Limb (tissue), 2 donors: ENCODE data around the gene FUBP3.

Source experiments
- DNase-seq, 2 donors: peaks; one replicate each; pipeline ENCODE4 v3.0.0-alpha.2; 2016; ENCODE audit errors: extremely low spot score in 2 of 2

FUBP3 gene, protein sequence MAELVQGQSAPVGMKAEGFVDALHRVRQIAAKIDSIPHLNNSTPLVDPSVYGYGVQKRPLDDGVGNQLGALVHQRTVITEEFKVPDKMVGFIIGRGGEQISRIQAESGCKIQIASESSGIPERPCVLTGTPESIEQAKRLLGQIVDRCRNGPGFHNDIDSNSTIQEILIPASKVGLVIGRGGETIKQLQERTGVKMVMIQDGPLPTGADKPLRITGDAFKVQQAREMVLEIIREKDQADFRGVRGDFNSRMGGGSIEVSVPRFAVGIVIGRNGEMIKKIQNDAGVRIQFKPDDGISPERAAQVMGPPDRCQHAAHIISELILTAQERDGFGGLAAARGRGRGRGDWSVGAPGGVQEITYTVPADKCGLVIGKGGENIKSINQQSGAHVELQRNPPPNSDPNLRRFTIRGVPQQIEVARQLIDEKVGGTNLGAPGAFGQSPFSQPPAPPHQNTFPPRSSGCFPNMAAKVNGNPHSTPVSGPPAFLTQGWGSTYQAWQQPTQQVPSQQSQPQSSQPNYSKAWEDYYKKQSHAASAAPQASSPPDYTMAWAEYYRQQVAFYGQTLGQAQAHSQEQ

DNA sequence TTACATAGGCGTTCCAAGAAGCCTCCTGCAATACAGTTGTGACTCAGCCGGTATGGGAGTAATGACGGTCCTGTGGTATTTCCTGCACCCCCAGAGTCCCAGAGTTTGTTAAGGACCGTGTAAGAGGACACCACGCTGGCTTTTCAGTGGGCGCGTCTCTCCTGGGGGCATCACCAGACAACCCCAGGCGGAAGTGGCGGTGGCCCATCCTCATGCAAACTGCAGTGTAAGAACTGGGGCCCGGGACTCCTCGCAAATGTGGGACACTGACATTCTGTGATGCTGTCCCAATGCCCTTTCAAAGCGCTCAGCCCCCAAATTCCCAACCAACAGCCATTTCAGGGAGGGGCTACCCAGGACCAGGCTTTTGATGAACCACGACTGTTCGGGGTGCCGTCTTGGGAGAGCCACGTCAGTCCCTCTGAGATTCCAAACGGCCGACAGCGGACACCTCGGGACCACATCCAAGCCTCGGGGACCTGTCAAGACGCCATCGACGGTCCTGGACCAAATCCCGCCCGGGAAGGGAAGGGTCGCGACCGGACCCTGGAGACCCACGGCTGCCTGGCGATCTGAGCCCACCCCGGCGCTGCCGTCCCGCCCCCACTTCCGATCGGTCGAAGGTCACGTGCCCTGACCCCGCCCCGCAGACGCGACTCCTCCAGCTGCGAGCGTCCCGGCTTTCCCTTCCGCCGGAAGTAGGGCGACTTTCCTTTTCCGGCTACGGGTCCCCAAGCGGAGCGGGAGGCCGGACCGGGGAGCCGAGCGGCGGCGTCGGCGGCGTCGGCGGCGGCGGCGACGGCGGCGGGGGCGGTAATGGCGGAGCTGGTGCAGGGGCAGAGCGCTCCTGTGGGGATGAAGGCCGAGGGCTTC, at the start of gene FUBP3:
TSS of gene FUBP3 (plus strand) at position 713 of the 873 bp plus-strand sequence. CDS start at position 817, 104 bp downstream.
- DNase-seq: peak; percentile 91 to 94

DNA sequence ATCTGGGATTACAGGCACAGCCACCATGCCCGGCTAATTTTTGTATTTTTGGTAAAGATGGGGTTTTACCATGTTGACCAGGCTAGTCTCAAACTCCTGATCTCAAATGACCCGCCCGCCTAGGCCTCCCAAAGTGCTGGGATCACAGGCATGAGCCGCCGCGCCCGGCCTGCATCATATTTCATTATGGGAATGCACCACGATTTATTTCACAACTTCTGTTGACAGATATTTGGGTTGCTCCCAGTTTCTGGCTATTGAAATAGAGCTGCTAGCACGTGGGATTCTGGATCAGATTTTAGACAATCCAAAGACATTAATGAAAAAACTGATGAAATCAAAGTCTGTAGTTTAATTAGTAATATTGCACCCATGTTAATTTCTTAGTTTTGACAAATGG, 48.4 kb upstream of the FUBP3 start:
- no peak for DNase-seq

DNA sequence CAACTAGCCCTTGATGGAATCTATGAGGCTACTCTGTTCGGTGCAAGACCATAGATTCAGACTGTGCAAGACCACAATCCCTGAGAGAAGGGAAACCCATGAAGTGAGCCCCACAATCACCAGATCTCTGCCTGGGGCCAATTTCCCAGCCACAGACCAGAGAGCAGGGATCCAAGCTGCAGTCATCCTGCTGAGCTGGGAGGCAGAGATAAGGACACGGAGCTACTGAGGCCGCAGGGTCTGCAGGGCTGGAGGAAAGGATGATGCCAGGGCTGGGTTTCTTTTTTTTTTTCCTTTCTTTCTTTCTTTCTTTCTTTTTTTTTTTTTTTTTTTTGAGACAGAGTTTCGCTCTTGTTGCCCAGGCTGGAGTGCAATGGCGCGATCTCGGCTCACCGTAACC, 47.7 kb upstream of the FUBP3 start:
- no peak for DNase-seq

DNA sequence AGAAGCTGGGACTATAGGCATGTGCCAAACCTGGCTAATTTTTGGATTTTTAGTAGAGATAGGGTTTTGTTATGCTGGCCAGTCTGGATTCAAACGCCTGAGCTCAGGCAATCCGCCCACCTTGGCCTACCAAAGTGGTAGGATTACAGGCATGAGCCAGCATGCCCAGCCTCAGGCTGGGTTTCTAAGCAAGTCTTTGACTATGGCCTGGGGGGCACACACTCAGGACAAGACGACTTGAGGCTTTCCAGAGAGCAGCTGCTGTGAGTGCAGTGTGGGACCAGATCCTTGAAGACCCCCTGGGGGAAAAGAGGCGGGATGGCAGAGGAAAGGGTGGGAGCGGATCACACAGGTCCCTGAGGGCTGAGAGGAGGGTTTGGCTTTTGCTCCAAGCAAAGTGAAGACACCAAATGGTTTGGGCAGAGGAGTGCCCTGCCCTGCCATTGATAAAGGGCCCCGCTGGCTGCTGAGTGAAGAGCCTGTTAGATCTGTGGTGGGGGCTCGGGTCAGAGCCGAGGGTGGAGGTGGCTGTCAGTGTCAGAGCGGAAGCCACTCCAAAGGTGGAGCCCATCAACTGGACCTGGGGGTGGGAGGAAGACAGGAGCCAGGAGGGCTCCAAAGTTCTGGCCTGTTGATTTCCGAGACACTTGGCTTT, 46.8 kb upstream of the FUBP3 start:
- no peak for DNase-seq

DNA sequence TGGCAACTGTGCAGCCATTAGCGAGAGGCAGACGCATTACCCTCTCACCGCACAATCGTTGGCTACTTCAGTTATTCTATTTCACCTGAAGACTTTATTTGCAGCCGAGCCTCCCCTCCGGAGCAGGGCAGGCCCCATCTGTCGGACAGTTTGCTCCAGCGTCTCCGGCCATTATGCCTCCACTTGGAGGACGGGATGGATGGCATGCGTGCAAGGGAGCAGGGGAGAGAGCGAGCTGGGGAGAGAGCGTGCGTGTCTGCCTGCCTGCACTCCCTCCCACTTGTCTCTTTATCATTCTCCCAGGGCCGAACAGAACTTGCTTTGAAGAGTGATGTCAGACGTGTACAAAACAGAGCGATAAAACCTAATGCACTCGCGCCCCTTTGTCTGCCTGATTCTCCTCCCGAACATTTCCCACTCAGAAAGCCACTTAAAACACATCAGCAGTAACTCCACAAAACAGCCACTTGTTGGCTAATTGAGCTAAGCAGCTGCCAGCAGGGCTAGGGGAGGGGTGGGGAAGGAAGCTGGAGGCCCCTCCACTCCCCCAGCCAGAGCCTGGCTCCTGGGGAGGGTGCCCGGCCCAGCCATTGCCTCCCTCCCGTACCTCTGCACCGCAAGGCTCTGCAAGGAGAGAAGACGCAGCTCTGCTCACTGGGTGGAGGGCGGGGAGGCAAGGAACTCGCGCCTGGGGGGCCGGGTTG, 43.4 kb upstream of the FUBP3 start:
- DNase-seq: peak in 1 of 2 donors; percentile 60

DNA sequence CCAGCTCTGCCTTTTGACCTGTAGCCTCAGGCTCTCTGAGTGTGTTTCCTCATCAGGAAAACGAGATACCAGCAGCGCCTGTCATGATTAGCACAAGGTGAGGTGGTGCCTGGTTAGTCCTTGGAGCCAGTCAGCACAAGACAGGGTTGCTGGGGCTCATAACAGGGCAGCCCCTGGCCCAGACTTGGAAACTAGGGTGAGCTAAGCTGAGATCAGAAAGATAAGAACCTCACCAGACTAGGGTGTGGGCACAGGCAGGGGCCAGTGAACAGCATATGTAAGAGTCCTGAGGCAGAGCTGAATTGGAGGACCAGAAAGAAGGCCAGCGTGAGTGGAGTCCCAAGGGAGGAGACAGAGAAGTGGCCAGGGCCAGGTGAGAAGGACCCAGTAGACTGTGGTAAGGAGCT, 42.7 kb upstream of the FUBP3 start:
- no peak for DNase-seq

DNA sequence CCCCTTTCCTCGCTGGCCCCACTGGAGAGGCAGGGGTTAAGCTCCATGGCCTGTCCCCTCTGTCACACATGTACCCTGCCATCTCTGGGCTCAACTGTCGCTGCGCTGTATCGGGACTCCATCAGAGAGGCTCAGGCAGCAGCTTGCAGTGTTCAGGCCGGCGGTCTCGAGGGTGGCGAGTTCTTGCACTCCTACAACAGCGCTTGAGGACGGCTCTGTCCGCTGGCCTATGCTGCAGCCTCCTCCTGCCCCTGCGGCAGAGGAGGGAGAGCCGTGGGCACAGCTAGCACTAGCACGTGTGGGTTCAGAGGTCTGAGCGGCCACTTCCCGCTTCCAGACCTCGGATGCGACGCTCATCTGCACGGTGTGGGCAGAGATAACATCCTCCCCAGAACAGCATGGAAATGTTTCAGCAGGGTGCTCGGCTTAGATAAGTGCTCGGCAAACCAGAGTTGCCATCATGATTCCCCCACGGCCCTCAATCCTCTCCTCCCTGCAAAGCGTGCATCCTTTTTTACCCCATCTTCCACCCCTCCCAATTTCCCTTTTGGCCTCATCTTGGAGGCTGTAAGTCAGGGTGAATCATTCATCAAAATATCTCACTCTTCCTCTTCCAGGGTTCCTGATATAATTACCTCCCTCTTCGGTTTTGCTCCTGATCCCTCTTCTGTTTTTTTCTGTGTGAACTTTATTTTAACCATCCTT, 41.9 kb upstream of the FUBP3 start:
- DNase-seq: no peak

DNA sequence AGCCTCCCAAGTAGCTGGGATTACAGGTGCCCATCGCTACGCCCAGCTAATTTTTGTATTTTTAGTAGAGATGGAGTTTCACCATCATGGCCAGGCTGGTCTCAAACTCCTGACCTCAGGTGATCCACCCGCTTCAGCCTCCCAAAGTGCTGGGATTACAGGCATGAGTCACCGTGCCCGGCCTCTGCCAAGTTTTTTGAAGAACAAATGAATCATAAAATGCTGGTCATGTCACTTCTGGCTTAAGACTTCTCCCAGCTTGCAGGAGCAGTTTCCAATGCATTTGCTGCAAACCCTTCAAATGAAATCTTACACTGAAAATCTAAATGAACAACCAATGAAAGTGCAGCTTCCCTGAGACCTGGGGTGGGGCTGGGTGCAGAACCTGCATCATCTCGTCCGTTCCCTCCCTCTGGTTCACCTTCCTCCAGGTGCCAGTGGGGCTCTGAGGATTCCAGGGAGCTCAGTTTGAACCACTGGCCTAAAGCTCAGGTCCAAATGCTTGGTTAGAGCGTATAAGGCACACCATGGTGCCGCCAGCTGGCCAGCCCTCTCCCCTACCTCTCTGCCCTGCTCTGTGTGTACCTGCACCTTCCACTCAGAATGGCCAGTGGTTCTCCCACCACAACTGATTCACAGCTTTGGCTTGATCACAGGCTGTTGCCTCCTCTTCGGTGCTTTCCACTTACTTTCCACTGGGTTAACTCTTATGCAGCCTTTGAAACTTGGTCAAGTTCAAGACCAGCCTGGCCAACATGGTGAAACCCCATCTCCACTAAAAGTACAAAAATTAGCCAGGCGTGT, 39.8 kb upstream of the FUBP3 start:
- no peak for DNase-seq

DNA sequence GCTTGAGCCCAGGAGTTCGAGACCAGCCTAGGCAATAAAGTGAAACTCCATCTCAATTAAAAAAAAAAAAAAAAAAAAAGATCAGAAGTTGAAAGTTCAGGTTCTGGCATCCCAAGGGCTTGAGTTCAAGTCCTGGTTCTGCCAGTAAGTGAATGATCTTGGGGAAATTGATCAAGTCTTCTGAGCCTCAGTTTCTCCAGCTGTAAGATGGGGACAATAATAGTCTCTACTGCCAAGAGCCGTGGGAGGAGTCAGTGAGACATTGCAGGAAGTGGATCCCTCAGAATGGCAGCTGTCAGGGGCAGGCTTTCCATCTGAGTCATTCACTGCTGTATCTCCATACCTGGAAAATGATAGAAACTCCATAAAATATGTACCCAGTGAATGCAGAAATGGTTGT, 37.8 kb upstream of the FUBP3 start:
- no peak for DNase-seq

DNA sequence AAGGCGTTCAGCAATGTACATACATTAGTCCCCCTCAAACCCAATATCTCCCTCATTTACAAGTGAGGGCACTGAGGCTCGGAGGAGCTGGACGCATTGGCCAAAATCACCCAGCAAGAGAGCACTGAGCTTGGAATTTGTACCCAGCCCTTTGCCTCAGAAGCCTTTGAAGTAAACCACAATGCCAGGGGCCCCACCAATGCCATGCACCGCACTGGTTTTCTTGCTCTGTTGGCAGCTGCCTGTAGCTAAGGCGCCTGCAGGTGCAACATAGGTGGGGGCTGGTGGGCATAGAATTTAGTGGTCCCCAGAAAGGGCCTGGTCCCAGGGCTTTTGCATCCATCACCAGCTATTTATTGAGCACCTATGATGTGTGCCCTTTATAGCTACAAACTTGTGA, 37.3 kb upstream of the FUBP3 start:
- DNase-seq: no peak

DNA sequence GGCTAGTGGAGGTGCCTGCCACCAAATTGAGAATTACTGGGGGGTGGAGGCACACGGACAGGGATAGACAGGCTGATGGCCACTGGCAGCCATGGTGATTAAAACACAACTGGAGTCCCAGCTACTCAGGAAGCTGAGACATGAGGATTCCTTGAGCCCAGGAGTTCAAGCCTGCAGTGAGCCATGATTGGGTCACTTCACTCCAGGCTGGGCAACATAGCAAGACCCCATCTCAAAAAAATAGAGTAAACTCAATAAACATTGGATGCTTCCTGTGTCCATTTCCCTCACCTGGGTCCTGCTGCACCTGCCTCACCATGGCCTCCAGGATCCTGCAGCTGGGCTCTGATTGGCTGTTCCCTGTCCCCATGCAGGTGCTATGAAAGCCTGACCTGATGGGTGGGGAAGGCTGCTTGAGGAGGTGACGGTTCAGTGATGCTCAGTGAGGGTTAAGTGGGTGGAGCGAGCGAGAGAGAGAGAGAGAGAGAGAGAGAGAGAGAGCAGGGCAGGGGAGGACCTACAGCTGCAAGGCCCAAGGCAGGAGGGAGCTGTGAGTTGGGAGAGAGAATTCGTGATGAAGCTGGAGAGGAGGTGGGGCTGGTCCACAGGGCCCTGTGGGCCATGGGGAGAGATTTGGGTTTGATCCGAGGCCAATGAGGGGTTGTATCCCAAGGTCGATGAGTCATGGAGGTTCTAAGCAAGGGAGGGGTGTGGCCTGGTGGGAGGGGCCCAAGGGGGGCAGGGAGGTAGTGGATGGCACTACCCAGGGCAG, 36.7 kb upstream of the FUBP3 start:
- DNase-seq: no peak

DNA sequence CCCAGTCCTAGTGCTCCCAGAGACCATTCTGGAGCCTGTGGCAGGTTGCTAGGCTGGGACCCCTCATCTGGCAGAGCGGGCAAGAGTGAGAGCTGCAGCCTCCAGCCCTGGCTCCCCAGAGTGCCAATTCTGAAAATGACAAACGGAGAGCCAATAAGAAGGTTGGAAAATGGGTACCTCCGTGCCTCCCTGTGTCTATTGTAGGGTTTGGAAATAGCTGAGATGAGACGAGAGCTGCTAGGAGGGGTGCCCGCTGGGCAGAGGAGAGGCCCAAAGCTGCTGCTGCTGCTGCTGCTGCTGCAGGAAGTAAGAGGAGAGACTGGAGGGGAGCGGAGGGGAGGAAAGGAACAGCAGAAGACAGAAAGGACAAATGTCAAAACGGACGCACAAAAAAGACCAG, 36.0 kb upstream of the FUBP3 start:
- no peak for DNase-seq

DNA sequence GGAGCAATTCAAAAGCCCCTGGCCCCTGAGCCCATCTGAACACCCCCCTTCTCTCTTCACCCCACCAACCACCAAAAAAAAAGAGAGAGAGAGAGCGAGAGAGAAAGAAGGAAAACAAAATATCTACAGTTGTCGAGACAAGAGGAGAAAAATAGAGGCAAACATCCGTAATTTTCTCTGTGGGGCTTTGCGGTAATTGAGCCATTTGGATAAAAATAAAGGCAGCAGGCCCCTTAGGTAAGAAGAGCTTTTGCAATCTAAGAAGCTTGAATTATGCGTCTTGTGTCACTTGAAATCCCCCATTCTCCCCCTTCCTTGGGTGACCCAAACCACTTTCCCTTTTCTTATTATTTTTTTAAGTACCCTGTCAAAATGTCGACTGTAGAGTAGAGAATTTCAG, 35.5 kb upstream of the FUBP3 start:
- DNase-seq: no peak

DNA sequence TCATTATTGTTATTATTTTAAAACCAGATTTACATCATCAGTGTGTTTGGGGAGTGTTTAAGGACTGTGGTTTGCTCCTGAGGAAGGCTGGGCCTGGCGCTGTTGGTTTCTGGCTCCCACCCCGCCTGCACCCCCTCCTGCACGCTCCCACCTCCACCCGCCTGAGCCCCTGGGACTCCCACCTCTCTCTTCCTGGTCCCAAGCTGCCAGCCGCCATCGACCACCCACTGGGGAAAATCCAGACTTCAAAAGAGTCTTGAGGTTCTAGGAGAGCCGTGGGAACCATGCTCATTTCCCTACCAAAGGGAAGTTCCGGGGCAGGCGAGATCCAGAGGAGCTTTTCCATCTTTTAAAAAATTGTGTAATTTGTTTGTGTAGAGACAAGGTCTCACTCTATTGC, 35.0 kb upstream of the FUBP3 start:
- no peak for DNase-seq

DNA sequence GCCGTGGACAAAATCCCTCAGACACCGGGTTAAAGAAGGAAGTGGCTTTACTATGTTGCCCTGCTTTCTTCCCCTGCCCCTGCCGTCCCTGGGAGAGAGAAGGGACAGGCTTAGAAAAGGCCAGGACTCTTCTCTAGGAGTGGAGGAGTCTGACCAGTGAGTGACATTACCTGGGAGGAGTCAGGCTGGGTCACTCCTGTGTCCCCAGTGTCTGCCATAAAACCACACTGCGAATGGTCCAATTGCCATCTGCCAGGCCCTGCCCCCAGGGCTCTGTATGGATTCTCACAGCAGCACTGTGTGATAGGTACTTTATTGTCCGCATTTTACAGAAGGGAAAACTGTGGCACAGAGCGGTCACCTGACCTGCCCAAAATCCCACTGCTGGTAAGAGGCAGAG, 31.3 kb upstream of the FUBP3 start:
- DNase-seq: no peak

DNA sequence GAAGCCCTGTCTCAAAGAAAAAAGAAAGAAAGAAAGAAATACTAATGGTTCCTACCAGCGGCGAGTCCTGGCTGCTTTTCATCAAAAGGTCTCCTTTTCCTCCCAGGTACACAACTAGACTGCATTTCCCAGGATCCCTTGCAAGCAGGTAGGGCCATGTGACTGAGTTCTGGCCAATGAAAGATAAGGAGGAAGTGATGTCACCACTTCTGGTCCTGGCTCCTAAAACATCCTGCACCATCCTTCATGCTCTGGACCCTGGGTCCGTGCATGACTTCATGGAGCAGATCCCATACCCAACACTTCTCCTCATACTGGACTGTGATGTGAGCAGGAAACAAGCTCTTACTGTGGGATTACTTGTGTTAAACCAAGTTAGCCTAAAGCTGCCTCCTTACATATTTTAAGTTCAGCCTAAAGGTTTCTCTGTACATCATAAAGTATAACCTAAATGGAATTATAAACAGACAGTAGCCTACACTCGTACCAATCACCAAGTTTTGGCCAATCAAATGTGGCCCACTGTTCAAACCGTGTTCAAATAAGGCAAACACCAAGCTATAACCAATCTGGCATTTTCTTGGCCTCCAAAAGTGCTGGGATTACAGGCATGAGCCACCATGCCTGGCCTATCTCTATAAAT, 30.2 kb upstream of the FUBP3 start:
- no peak for DNase-seq

DNA sequence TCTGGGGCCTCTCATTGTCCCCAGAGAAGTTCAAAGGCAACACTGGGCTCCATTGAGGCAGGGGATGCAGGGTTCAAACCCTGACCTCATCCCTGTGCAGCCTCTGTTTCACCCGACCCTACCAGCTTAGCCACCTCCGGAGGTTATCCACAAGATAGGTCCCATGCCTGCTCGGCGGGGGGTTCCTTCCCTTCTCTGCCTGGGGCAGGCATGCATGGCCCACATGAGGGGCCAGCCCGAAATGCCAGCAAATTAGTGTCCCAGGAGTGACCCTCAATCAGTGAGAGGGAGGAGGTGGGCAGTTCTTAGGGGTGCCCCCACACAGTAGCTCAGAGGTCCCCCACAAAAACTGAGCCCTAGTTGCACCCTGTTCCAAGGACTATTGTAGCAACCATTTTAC, 24.8 kb upstream of the FUBP3 start:
- DNase-seq: no peak

DNA sequence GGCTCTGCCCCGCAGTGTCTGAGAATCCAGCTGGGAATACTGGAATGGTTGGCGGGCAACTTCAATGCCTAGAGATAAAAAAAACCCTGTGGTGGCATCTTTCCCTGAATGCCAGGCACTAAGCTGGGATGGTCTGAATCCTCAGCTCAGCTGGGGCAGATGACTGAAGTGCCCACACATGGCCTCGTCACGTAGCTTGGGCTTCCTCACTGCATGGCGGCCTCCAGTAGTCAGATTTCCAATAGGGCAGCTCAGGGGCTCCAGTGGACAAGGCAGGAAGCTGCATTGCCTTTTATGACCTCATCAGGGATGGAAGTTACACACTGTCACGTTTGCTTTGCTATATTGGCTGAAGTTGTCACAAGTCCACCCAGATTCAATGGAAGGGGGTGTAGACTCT, 24.3 kb upstream of the FUBP3 start:
- DNase-seq: no peak
